Transverse colon (tissue), 4 donors: Measurements from ENCODE around the gene SLC25A1. TPM values are rescaled to one million over a fixed set of nuclear protein-coding genes. Genes with fewer than 3 reads are reported as not detected.

Experiments
- DNase-seq: peaks from one replicate; pipeline ENCODE4 v3.0.0-alpha.2; 2019
- H3K27ac ChIP-seq, 4 donors: fragments of 200-600 bp; sonication (generic); 2 replicates each; pipeline ENCODE4 v1.5.1; 2016 to 2018; ENCODE audit warnings: inconsistent platforms in 4 of 4
- H3K27me3 ChIP-seq: fragments of 200-600 bp; sonication (generic); 2 replicates; pipeline ENCODE4 v1.5.1; 2017; ENCODE audit warnings: inconsistent platforms
- H3K36me3 ChIP-seq, 4 donors: fragments of 200-600 bp; sonication (generic); 2 replicates each; pipeline ENCODE4 v1.5.1; 2017 to 2019; ENCODE audit warnings: inconsistent platforms in 4 of 4
- H3K4me1 ChIP-seq, 4 donors: fragments of 200-600 bp; sonication (generic); 2 replicates each; pipeline ENCODE4 v1.5.1; 2017 to 2020; ENCODE audit warnings: inconsistent platforms in 4 of 4
- H3K4me3 ChIP-seq, 4 donors: fragments of 200-600 bp; sonication (generic); 1 replicate in 1 of 4; 2 replicates in 3 of 4; pipeline versions ENCODE4 v1.5.1 to v1.6.1; 2017 to 2019; ENCODE audit warnings: inconsistent platforms in 4 of 4
- H3K9me3 ChIP-seq, 2 donors: fragments of 200-600 bp; sonication (generic); 2 replicates each; pipeline ENCODE4 v1.5.1; 2017 to 2019; ENCODE audit warnings: inconsistent platforms in 2 of 2
- EP300 ChIP-seq: sonication (generic); formaldehyde crosslinking; IDR thresholded peaks from one replicate; pipeline ENCODE4 v1.6.1; 2017; ENCODE audit warnings: antibody characterized with exemption, low read depth
- POLR2A ChIP-seq: fragments of 450-650 bp; IDR thresholded peaks from one replicate; pipeline ENCODE4 v1.6.1; 2016; ENCODE audit warnings: antibody characterized with exemption, mild to moderate bottlenecking, moderate library complexity
- POLR2AphosphoS5 ChIP-seq, 3 donors: sonication (generic); formaldehyde crosslinking; IDR thresholded peaks; one replicate each; pipeline ENCODE4 v1.6.1; 2016; ENCODE audit warnings: antibody characterized with exemption in 3 of 3
- WGBS, 2 donors: methylation state at CpG; one replicate each; pipeline ENCODE4 v1.1.5; 2018; ENCODE audit warnings: low coverage in 1 of 2; 5-methylcytosine and 5-hydroxymethylcytosine counted together
- in situ Hi-C, 4 donors: fragments of 200-750 bp; cut with MboI; loops; one replicate each; pipeline versions ENCODE4 v1.15.0 to v1.15.1; 2017; ENCODE audit warnings: low sequenced_read_pairs in 3 of 4, low pct_ligation_motif_present in 1 of 4, low pct_unique_long_range_greater_than_20kb in 1 of 4
- intact Hi-C: fragments of 100-400 bp; cut with DNase I; formaldehyde crosslinking; loops from one replicate; pipeline ENCODE4 v1.15.1; 2023; ENCODE audit warnings: low total_unique reads
- total RNA-seq, 4 donors: library from RNA; depleted of rRNA; stranded (reverse); fragments of >200 nt; gene quantifications; one replicate each; pipeline ENCODE4 v1.1.0, GENCODE V29; 2016
- TF ChIP-seq, protein P1 (sequence below), 5 experiments: fragments of 200-600 bp in 3 of 5; fragments of 450-650 bp in 2 of 5; sonication (generic) in 3 of 5; IDR thresholded peaks; 1 replicate in 2 of 5; 2 replicates in 3 of 5; pipeline ENCODE4 v1.5.1; 2016 to 2017; ENCODE audit warnings: antibody characterized with exemption in 5 of 5, inconsistent platforms in 3 of 5, mild to moderate bottlenecking in 2 of 5, moderate library complexity in 1 of 5

Gene SLC25A1
- total RNA-seq, 4 donors from 2014 or later, result 80.2 to 146 (median 132) TPM

DNA sequence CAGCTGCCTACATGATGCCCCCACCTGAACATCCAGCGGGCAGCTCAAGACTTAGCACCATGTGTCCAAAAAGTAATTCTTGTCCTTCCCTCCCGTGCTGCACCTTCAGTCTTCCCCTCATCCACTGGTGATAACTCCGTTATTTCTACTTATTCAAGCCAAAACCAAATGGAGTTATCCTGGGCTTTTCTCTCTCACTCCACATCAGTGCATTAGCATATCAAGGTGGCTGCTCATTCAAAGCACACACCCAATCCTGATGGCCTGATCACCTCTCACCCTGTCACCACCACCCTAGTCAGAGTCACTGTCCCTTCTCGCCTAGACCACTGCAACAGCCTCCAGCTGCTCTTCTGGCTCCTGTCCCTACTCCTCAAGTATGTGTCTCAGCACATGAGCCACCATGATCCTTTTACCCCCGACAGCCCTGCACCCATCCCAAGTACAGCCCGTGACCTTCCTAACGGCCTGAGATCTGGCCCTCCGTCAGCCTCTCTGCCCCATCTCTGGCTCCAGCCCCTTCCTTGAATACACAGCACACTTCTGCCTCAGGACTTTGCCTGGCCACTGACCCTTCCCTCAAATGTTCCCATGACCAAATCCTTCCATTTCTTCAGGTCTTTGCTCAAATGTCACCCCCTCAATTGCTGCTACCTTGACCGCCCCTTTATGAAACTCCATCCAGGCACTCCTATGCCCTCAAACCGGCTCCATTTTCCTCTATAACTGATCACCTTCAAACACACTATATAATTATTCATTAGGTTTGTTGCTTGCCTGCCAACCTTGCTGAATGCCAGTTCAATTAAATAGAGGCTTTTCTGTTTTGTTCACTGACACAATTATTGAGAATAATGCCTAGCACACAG is 19.7 kb upstream of the SLC25A1 start:
- H3K27me3 ChIP-seq, result no peaks in the 10 kb centered on the region
- in situ Hi-C loops, result loop anchor here in 1 of 4 donors (25.0 kb wide), 1 partner anchor 439 kb away; no protein-coding TSS in a partner anchor
- DNase-seq, result no peak
- WGBS, 2 donors, result 91 to 96% methylated on average over 7 to 10 of the region's 10 CpGs
- H3K27ac ChIP-seq, result no peak overlapping the region
- TF ChIP-seq EP300 (no peak), POLR2AphosphoS5 (IDR thresholded peaks at IDR 0.05) (no peak), POLR2A (no peak)
- TF ChIP-seq, protein P1, sequence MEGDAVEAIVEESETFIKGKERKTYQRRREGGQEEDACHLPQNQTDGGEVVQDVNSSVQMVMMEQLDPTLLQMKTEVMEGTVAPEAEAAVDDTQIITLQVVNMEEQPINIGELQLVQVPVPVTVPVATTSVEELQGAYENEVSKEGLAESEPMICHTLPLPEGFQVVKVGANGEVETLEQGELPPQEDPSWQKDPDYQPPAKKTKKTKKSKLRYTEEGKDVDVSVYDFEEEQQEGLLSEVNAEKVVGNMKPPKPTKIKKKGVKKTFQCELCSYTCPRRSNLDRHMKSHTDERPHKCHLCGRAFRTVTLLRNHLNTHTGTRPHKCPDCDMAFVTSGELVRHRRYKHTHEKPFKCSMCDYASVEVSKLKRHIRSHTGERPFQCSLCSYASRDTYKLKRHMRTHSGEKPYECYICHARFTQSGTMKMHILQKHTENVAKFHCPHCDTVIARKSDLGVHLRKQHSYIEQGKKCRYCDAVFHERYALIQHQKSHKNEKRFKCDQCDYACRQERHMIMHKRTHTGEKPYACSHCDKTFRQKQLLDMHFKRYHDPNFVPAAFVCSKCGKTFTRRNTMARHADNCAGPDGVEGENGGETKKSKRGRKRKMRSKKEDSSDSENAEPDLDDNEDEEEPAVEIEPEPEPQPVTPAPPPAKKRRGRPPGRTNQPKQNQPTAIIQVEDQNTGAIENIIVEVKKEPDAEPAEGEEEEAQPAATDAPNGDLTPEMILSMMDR (IDR thresholded peaks at IDR 0.05), result no peak
- no peaks in the 10 kb centered on the region for H3K36me3 ChIP-seq
- H3K9me3 ChIP-seq, result no peaks in the 10 kb centered on the region
- no peaks in the 10 kb centered on the region for H3K4me1 ChIP-seq
- intact Hi-C loops, result no loop called here
- no peak overlapping the region for H3K4me3 ChIP-seq

DNA sequence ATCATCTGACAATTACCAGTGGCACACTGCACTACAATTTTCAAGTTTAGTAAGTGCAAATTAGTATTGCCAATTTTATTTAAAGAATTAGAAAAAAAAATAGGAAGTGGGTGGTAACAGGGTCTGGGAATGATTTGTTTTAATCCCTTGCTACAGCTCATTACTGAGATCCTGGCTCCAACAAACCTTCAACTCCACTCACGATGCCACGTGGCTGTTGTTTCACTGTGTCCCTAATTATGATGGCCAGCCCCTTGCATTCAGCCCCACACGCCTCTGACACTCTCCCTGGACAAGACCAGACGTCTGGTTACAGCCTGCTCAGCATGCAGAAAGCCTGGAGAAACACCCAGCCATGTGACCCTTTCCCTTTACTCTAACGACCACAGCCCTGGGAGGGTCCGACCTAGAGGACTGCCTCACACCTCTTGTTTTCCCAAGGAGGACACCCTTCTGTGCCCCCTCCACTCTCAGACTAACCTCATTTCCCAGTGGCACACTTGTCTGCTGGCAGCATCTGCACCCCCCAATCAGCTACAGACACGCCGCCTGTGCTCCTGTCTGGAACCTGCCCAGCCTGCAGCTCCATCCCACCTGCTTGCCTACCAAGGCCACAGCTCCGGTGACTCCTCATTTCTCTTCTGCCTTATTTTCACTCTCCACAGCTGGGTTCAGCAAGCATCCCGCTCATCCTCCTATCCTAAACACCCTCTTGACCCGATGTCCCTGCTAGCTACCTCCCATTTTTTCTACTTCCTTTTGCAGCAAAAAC is 18.5 kb upstream of the SLC25A1 start:
- Histone ChIP-seq H3K4me3 (no peak overlapping the region), H3K27ac (no peak overlapping the region), H3K9me3 (no peaks in the 10 kb centered on the region), H3K36me3 (no peaks in the 10 kb centered on the region), H3K4me1 (no peaks in the 10 kb centered on the region), H3K27me3 (no peaks in the 10 kb centered on the region)
- TF ChIP-seq EP300, result no peak
- no peak for TF ChIP-seq POLR2AphosphoS5 (IDR thresholded peaks at IDR 0.05)
- no peak for TF ChIP-seq POLR2A
- TF ChIP-seq, protein P1 (IDR thresholded peaks at IDR 0.05), result no peak
- DNase-seq, result no peak
- intact Hi-C loops, result no loop called here
- 79 to 83% methylated on average over 8 to 11 of the region's 11 CpGs for WGBS, 2 donors
- in situ Hi-C loops, result loop anchor here in 1 of 4 donors (25.0 kb wide), 1 partner anchor 440 kb away; no protein-coding TSS in a partner anchor

GRCh38 chr22:19195796-19196731 is 17.5 kb upstream of the SLC25A1 start:
- 84 to 97% methylated on average over 5 to 22 of the region's 23 CpGs for WGBS, 2 donors
- TF ChIP-seq EP300, result no peak
- no peak for TF ChIP-seq POLR2AphosphoS5 (IDR thresholded peaks at IDR 0.05)
- TF ChIP-seq POLR2A, result no peak
- TF ChIP-seq, protein P1 (IDR thresholded peaks at IDR 0.05), result no peak
- DNase-seq, result no peak
- no peak overlapping the region for H3K4me3 ChIP-seq
- H3K36me3 ChIP-seq, result no peaks in the 10 kb centered on the region
- H3K9me3 ChIP-seq, result no peaks in the 10 kb centered on the region
- H3K27ac ChIP-seq, result no peak overlapping the region
- in situ Hi-C loops, result loop anchor here in 1 of 4 donors (25.0 kb wide), 1 partner anchor 441 kb away; no protein-coding TSS in a partner anchor
- intact Hi-C loops, result no loop called here
- H3K4me1 ChIP-seq, result no peaks in the 10 kb centered on the region
- H3K27me3 ChIP-seq, result no peaks in the 10 kb centered on the region
